ENCODE data around the gene RAB31.
"Not testable (repeated sequence)": the region's sequence is repeated elsewhere in the genome, so short reads cannot be mapped to it uniquely, and the experiment has no call there.

Gene RAB31

DNA sequence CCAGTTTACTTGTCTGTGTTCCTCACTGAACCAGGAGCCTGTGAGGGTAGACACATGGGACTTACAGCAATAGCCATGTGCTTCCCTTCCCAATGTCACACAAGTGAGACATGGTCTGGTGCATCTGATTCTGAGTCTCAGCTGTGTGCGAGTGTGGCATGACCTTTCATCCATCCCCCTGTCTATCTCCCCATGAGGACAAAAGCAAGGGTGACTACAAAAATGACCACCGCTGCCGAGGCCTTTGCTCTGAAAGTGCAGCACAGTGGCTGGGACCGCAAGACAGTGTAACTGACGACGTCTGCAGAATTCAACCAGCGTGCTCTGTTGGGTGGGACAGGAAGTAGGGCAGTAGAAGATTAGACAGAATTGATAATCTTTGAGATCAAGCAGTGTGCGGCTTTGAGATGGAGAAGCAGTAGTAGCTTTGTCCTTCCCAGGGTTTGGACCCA lies 50.5 kb downstream of the RAB31 start:
- no peak for DNase-seq (ENCODE audit: low read depth, low spot score)

GRCh38 chr18:9760641-9761040 lies 52.5 kb downstream of the RAB31 start:
- no peak for DNase-seq (ENCODE audit: low read depth, low spot score)

- no peak for DNase-seq (ENCODE audit: low read depth, low spot score)
Observed at GRCh38 chr18:9762526-9762925, 54.4 kb downstream of the RAB31 start.

- DNase-seq (ENCODE audit: low read depth, low spot score), result no peak
Observed at GRCh38 chr18:9763157-9763556, 55.1 kb downstream of the RAB31 start.

- DNase-seq (ENCODE audit: low read depth, low spot score), result no peak
Observed at GRCh38 chr18:9764011-9764481, 55.9 kb downstream of the RAB31 start.

GRCh38 chr18:9765501-9765900 lies 57.4 kb downstream of the RAB31 start:
- DNase-seq (ENCODE audit: low read depth, low spot score), result no peak

- no peak for DNase-seq (ENCODE audit: low read depth, low spot score)
Observed at GRCh38 chr18:9766076-9766481, 58.0 kb downstream of the RAB31 start.

DNA sequence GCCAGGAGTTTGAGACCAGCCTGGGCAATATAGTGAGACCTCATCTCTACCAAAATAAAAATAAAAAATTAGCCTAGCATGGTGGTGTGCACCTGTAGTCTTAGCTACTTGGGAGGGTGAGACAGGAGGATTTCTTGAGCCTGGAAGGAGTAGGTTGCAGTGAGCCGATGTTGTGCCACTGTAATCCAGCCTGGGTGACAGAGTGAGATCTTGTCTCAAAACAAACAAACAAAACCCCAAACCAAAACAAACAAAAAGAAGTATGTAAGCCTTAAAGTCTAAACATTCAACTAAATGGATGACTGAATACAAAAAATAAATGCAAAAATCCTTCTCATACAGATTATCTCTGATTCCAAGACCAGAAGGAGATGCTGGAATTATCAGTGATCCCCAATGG lies 58.6 kb downstream of the RAB31 start:
- no peak for DNase-seq (ENCODE audit: low read depth, low spot score)

GRCh38 chr18:9768071-9768691 lies 60.1 kb downstream of the RAB31 start:
- DNase-seq (ENCODE audit: low read depth, low spot score), result not testable (repeated sequence)

- DNase-seq (ENCODE audit: low read depth, low spot score), result not testable (repeated sequence)
Observed at GRCh38 chr18:9770111-9770510, 62.0 kb downstream of the RAB31 start.

GRCh38 chr18:9771261-9771976 lies 63.3 kb downstream of the RAB31 start:
- peak; percentile 88 for DNase-seq (ENCODE audit: low read depth, low spot score)

- DNase-seq (ENCODE audit: low read depth, low spot score), result no peak
Observed at GRCh38 chr18:9771977-9772660, 64.0 kb downstream of the RAB31 start.

- no peak for DNase-seq (ENCODE audit: low read depth, low spot score)
Observed at GRCh38 chr18:9772847-9773677, 65.0 kb downstream of the RAB31 start.

GRCh38 chr18:9774150-9774549 lies 66.0 kb downstream of the RAB31 start:
- DNase-seq (ENCODE audit: low read depth, low spot score), result peak; percentile 60

DNA sequence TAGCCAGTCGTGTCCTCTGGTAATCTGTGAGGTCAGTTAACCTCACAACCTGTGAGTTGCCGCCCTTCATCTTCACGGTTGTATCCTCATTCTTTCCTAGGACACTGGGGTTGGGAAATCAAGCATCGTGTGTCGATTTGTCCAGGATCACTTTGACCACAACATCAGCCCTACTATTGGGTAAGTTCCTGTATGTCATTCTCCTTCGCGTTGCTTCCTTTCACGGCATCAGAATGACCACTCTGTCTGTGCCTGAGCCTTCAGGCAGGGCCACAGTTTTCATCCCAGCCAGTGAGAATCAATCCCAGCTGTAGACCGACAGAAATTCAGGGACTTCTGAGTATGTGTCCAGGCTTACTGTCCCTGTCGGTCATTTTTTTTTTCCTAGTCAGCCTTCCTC lies 67.1 kb downstream of the RAB31 start:
- DNase-seq (ENCODE audit: low read depth, low spot score), result no peak

DNA sequence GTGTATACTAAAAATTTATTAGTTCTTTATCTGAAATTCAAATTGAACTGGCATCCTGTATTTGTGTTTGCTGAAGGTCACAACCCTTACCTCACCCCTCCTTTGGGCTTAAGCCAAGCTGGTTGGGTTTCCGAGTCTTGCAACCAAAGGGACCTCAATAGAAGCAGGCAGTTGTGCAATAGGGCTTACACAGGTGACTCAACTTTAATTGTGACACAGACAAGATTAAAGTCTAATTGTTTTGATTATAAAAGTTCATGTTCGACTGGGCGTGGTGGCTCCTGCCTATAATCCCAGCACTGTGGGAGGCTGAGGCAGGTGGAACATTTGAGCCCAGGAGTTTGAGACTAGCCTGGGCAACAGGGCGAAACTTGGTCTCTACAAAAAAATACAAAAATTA lies 71.5 kb downstream of the RAB31 start:
- no peak for DNase-seq (ENCODE audit: low read depth, low spot score)

DNA sequence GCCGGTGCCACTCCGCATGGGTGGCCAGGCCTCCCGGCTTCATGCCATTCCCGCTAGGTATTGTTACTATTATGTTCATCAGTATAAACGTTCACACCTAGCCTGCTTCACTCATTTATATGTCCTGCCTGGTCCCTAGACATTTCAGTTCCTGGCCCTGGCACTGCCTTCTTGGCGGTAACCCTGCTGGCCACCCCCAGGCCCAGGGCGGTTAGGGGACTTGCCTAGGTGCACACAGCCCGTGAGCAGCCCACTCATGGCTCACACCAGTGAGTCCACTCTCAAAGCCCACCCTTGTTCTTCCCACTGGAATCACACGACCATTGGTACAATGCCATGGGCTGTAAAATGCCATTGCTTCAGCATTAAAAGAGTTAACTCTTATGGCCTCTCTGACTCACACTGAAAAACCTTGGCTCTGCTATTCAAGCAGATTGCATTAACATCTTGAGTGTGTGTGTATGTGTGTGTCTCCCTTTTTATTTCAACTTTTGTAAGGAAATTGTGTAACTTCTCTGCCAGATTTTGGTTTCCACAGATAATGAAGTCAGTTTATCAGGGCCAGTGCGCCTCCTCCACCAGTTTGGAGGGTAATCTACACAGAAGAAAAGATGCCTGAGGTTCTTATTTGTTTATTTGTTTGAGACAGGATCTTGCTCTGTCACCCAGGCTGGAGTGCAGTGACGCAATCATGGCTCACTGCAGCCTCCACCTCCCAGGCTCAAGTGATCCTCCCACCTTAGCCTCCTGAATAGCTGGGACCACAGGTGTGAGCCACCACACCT lies 74.2 kb downstream of the RAB31 start:
- DNase-seq (ENCODE audit: low read depth, low spot score), result no peak

DNA sequence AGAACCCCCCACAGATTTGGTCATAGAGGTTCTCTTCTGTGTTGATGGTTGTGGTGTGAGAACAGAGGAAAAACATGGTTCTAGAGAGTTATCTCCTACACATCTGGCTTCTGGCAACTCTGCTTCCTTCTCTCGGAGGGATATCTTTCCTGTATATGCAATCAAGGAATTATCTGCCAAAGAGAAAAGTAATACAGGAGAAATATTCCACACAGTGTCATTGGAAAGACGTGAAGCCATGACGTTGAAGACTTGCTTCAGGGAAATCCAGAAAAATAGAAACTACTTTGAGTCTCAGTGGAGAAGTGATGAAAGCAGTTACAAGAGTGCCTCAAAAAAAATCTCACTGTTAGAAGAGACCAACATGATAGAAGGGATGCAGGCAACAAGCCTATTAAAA lies 78.5 kb downstream of the RAB31 start:
- DNase-seq (ENCODE audit: low read depth, low spot score), result no peak

DNA sequence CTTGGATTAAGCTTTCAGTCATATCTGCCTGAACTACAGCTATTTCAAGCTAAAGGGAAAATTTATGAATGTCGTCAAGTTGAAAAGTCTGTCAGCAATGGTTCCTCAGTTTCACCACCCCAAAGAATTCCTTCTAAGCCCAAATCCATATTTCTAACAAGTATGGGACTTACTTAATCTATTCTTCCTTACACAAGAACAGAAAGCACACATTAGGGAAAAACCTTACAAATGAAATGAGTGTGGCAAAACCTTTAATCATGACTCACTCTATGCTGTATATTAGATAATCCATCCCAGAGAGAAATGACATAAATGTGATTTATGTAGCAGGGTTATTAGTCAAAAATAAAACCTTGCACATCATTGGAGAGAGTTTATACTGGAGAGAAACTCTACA lies 78.9 kb downstream of the RAB31 start:
- DNase-seq (ENCODE audit: low read depth, low spot score), result no peak

GRCh38 chr18:9787712-9788111 lies 79.6 kb downstream of the RAB31 start:
- no peak for DNase-seq (ENCODE audit: low read depth, low spot score)

GRCh38 chr18:9788140-9788539 lies 80.0 kb downstream of the RAB31 start:
- no peak for DNase-seq (ENCODE audit: low read depth, low spot score)

All from ELF-1 (cell line).